Sigmoid colon (tissue), 4 donors: Measurements from ENCODE around the gene TCF15.

Experiments used
- POLR2A ChIP-seq, 2 donors: fragments of 450-650 bp; IDR thresholded peaks; one replicate each; pipeline ENCODE4 v1.6.1; 2016; ENCODE audit warnings: antibody characterized with exemption in 2 of 2, mild to moderate bottlenecking in 2 of 2, moderate library complexity in 2 of 2
- POLR2AphosphoS5 ChIP-seq, 4 donors: sonication (generic); formaldehyde crosslinking; IDR thresholded peaks; one replicate each; pipeline ENCODE4 v1.6.1; 2017; ENCODE audit warnings: antibody characterized with exemption in 4 of 4
- TF ChIP-seq, protein P1 (sequence below), 4 experiments: fragments of 450-650 bp in 3 of 4; fragments of 200-600 bp in 1 of 4; IDR thresholded peaks; one replicate each; pipeline ENCODE4 v1.5.1; 2016 to 2019; ENCODE audit warnings: antibody characterized with exemption in 4 of 4, mild to moderate bottlenecking in 3 of 4, moderate library complexity in 2 of 4

DNA sequence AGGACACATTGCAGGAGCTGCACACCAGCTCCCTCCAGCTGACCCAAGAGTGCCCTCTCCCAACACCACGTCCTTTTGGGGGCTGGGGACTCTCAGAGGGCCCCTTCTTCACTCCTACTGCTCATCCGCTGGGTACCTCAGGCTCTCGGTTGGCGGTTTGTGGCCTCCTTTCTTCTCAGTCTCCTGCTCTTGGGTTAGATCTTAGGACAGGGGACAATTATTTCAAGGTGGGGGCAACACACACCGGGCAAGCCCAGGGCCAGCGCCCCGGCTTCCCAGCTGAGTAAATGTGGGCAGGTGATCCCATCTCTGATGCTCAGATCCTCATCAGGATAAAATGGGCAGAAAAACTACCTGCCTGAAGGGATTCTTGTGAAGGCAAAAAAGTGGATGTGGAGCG lies 1.1 kb downstream of the TCF15 start:
- TF ChIP-seq, protein P1, sequence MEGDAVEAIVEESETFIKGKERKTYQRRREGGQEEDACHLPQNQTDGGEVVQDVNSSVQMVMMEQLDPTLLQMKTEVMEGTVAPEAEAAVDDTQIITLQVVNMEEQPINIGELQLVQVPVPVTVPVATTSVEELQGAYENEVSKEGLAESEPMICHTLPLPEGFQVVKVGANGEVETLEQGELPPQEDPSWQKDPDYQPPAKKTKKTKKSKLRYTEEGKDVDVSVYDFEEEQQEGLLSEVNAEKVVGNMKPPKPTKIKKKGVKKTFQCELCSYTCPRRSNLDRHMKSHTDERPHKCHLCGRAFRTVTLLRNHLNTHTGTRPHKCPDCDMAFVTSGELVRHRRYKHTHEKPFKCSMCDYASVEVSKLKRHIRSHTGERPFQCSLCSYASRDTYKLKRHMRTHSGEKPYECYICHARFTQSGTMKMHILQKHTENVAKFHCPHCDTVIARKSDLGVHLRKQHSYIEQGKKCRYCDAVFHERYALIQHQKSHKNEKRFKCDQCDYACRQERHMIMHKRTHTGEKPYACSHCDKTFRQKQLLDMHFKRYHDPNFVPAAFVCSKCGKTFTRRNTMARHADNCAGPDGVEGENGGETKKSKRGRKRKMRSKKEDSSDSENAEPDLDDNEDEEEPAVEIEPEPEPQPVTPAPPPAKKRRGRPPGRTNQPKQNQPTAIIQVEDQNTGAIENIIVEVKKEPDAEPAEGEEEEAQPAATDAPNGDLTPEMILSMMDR (IDR thresholded peaks at IDR 0.05), result no peak
- TF ChIP-seq POLR2A (IDR thresholded peaks at IDR 0.05) (no peak), POLR2AphosphoS5 (IDR thresholded peaks at IDR 0.05) (no peak)
